CMK (cell line): ENCODE measurements around the gene GMCL2.

Source experiments
- DNase-seq: peaks from one replicate; pipeline ENCODE4 v3.0.0-alpha.2; 2010; ENCODE audit warnings: low read depth

The GMCL2 gene

DNA sequence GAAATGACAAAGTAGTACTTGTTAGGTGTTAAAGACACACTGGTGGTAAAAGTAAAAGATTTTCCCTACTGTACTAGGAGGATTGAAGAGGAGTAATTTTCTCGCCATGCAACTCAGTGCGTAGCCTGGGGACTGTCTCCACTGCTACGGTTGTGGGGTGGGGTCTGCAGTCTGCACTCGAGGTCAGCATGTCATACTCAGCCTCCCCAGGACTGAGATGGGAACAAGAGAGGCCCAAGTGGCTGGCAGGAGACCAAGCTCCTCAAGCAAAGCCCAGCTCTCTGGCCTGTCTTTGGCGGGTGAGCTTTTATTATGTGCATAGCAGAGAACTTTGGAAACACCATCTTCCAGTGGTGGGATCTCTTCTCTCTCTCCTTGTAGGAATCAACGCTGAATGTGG is 43.9 kb downstream of the GMCL2 start:
- DNase-seq = no peak

DNA sequence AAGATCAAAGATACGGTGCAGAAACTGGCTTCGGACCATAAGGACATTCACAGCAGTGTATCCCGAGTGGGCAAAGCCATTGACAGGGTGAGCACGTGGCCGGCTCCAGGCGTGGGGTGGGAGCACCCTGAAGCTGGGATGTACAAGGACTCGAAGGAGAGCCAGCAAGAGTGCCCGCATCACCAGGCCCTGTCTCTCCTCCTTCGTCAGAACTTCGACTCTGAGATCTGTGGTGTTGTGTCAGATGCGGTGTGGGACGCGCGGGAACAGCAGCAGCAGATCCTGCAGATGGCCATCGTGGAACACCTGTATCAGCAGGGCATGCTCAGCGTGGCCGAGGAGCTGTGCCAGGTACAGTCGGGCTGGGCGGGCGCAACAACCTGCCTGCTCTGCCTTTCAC is 44.5 kb downstream of the GMCL2 start:
- no peak for DNase-seq

DNA sequence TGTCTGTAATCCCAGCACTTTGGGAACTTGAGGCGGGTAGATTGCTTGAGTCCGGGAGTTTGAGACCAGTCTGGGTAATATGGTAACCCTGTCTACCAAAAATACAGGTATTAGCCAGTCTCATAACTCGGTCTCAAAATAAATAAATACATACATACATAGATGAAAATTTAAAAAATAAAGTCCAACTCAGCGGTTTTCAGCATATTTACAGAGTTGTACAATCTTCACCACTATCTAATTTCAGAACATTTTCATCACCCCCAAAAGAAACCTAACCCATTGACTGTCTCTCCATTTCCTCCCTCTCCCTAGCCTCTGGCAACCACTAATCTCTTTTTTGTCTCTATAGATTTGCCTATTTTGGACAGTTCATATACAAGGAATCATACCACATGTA is 45.6 kb downstream of the GMCL2 start:
- no peak for DNase-seq

DNA sequence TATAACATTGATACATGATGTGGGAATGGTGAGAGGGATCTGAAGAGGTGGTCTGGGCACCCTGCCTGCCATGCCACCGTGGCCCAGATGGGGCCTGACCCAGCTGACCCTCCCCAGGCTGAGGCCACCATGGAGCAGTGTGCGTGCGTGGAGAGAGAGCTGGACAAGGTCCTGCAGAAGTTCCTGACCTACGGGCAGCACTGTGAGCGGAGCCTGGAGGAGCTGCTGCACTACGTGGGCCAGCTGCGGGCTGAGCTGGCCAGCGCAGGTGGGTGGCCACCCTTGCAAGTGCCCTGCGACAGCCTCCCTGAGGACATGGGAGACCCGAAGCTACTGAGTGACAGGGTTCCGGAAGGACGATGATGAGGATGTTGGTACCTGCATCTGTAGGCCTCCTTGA is 49.2 kb downstream of the GMCL2 start:
- DNase-seq = no peak

DNA sequence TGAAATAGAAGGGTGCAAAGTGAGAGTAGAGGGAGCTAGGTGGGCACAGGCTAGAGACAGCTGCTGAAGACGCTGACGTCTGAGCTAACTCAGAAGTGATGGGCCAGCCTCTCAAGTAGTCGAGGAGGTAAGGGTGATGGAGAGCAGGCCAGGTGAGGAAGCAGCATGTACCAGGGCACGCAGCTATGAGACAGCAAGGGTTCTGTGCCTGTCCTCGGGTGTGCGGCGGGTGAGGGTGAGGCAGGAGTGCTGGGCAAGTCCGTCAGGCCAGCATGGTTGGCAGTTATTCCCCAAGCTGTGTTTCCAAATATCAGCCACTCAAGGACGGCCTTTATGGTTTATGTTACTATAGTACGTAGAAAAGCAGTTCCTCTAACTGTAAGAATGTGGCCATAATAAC is 50.2 kb downstream of the GMCL2 start:
- DNase-seq = no peak
